ENCODE measurements around the gene CYFIP1. TPM values are rescaled to one million over a fixed set of nuclear protein-coding genes. Genes with fewer than 3 reads are reported as not detected.

The CYFIP1 gene
- total and polyA plus RNA-seq, 7 experiments from 2014 or later: 0.40 to 37.8 (median 10.0) TPM

DNA sequence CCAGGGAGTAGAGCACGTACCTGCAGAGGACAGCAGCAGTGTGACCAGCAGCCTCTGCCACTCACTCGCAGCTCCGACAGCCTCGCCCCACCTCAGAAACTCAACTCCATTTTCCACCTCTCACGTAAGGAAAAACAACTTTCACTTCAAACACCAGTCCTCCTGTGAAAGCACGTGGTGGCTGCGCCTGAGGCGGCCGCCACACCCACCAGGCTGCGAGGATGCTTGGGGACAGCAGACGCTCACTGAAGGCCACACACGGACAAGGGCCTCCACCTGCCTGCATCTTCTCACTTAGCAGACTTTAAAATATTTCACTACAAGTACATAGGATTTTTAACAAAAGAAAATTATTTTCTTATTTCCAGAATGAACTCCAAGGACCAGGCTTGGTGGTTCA, 67.9 kb downstream of the CYFIP1 start:
- Histone ChIP-seq H3K9me3 (ENCODE audit: control insufficient read depth in 2 of 3, low read length in 3 of 3) (no peaks in the 10 kb centered on the region), H3K27me3 (ENCODE audit: control insufficient read depth in 2 of 2, insufficient read depth in 2 of 2, low read length in 2 of 2) (no peaks in the 10 kb centered on the region), H3K27ac (ENCODE audit: low read depth, low read length) (no peak overlapping the region), H3K4me3 (ENCODE audit: low read length) (no peak overlapping the region), H3K4me1 (ENCODE audit: control insufficient read depth in 2 of 2, insufficient read depth in 2 of 2, low read length in 2 of 2) (no peaks in the 10 kb centered on the region), H3K36me3 (ENCODE audit: control insufficient read depth in 2 of 3, insufficient read depth in 3 of 3, low read length in 3 of 3) (no peaks in the 10 kb centered on the region)
- Mint-ChIP-seq H3K9me3 (no peaks in the 10 kb centered on the region), H3K27ac (no peak overlapping the region), H3K27me3 (no peaks in the 10 kb centered on the region), H3K4me1 (no peaks in the 10 kb centered on the region), H3K4me3 (no peak overlapping the region), H3K36me3 (peaks cover 0 to 9% (median 4%) of the 10 kb centered on the region in 5 donors)
- DNase-seq (no peak), ATAC-seq (no peak)
- ChIA-PET CTCF (no interaction called here), POLR2A (no interaction called here)
- intact Hi-C loops (cut with micrococcal nuclease): no loop called here

DNA sequence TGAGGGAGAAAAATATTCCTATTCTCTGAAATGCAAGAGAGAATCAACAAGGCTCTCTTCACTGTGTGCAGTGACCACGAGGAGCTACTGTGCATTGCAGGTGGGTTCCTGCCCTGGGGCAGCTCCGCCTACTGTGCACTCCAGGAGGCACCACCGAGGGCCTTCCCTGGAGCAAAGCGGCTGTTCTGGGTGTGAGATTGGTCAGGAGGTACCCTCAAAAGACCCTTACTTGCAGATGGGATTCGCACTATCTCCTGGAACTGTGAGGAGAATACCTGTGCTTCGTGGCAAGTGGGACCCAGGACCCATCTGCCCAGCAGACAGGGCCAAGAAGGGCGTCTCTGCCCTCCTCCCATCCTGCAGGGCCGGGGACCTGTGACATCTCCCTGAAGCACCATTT, 68.9 kb downstream of the CYFIP1 start:
- Histone ChIP-seq H3K9me3 (ENCODE audit: control insufficient read depth in 2 of 3, low read length in 3 of 3) (no peaks in the 10 kb centered on the region), H3K4me1 (ENCODE audit: control insufficient read depth in 2 of 2, insufficient read depth in 2 of 2, low read length in 2 of 2) (no peaks in the 10 kb centered on the region), H3K27ac (ENCODE audit: low read depth, low read length) (no peak overlapping the region), H3K36me3 (ENCODE audit: control insufficient read depth in 2 of 3, insufficient read depth in 3 of 3, low read length in 3 of 3) (no peaks in the 10 kb centered on the region), H3K27me3 (ENCODE audit: control insufficient read depth in 2 of 2, insufficient read depth in 2 of 2, low read length in 2 of 2) (no peaks in the 10 kb centered on the region), H3K4me3 (ENCODE audit: low read length) (no peak overlapping the region)
- ChIA-PET CTCF (no interaction called here), POLR2A (no interaction called here)
- no peaks in the 10 kb centered on the region for H3K4me1 Mint-ChIP-seq
- DNase-seq (no peak), ATAC-seq (no peak)
- no peaks in the 10 kb centered on the region for H3K27me3 Mint-ChIP-seq
- intact Hi-C loops (cut with micrococcal nuclease): no loop called here
- no peak overlapping the region for H3K27ac Mint-ChIP-seq
- H3K9me3 Mint-ChIP-seq: no peaks in the 10 kb centered on the region
- H3K4me3 Mint-ChIP-seq: no peak overlapping the region
- peaks cover 0 to 9% (median 4%) of the 10 kb centered on the region in 5 donors for H3K36me3 Mint-ChIP-seq

DNA sequence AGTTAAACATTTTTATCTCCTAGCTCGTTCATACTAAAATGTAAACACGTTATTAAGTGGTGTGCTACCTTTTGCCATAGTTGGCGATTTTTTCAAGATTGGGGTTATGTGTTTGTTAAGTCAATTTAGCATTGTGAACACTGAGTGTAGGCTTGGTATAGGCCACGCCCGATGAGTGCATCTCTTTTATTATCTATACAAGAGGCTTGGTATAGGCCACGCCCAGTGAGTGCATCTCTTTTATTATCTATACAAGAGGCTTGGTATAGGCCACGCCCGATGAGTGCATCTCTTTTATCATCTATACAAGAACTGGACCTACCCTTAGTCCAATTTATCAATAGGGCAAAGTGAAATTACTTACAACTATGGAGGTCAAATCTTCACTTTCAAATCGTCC, 71.3 kb downstream of the CYFIP1 start:
- Mint-ChIP-seq H3K27me3 (no peaks in the 10 kb centered on the region), H3K4me3 (no peak overlapping the region), H3K36me3 (peaks cover 0 to 6% (median 4%) of the 10 kb centered on the region in 5 donors), H3K9me3 (no peaks in the 10 kb centered on the region), H3K4me1 (no peaks in the 10 kb centered on the region), H3K27ac (no peak overlapping the region)
- ChIA-PET CTCF (no interaction called here), POLR2A (no interaction called here)
- Histone ChIP-seq H3K9me3 (ENCODE audit: control insufficient read depth in 2 of 3, low read length in 3 of 3) (no peaks in the 10 kb centered on the region), H3K4me3 (ENCODE audit: low read length) (no peak overlapping the region), H3K27me3 (ENCODE audit: control insufficient read depth in 2 of 2, insufficient read depth in 2 of 2, low read length in 2 of 2) (no peaks in the 10 kb centered on the region), H3K36me3 (ENCODE audit: control insufficient read depth in 2 of 3, insufficient read depth in 3 of 3, low read length in 3 of 3) (no peaks in the 10 kb centered on the region), H3K27ac (ENCODE audit: low read depth, low read length) (no peak overlapping the region), H3K4me1 (ENCODE audit: control insufficient read depth in 2 of 2, insufficient read depth in 2 of 2, low read length in 2 of 2) (no peaks in the 10 kb centered on the region)
- DNase-seq (no peak), ATAC-seq (no peak)
- intact Hi-C loops (cut with micrococcal nuclease): no loop called here

DNA sequence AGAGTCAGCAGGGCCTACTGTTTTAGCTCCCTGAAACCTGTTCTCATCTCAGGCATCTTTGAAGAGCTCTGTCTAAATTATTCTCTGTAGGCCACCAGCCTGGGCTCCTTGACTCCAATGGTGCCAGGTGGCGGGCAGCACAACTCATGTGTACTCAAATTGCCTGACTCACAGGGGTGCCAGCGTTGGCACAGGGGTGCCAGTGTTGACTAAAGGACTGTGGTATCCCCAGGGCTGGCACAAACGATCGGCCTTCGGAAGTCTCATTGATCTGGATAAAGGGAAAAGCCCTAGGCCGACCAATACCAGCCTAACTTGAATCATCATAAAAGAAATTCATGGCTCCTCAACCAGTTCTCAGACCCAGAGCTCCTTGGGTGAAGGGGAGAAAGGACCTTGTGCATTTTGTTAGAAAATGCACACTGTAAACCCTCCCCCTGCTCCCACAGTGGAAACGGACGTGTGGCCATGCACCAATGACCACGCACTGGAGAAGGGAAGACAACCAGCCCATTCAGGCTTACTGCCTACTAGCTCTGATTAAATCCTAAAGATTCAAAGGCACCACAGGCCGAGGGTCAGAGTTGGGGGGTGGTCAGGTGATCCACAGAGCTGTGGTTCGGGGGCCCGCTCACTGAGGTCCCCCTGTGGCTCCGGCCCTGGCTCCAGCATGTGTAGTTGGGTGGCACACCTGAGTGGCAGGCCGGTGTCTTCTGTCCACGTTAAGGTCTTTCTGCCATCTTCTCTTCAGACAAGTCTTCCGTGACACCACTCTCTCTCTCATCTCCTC, 72.8 kb downstream of the CYFIP1 start:
- Histone ChIP-seq H3K4me1 (ENCODE audit: control insufficient read depth in 2 of 2, insufficient read depth in 2 of 2, low read length in 2 of 2) (no peaks in the 10 kb centered on the region), H3K27ac (ENCODE audit: low read depth, low read length) (no peak overlapping the region), H3K27me3 (ENCODE audit: control insufficient read depth in 2 of 2, insufficient read depth in 2 of 2, low read length in 2 of 2) (no peaks in the 10 kb centered on the region), H3K36me3 (ENCODE audit: control insufficient read depth in 2 of 3, insufficient read depth in 3 of 3, low read length in 3 of 3) (no peaks in the 10 kb centered on the region), H3K9me3 (ENCODE audit: control insufficient read depth in 2 of 3, low read length in 3 of 3) (no peaks in the 10 kb centered on the region), H3K4me3 (ENCODE audit: low read length) (no peak overlapping the region)
- no peak overlapping the region for H3K27ac Mint-ChIP-seq
- ATAC-seq: no peak
- H3K4me3 Mint-ChIP-seq: no peak overlapping the region
- DNase-seq: no peak
- no peaks in the 10 kb centered on the region for H3K9me3 Mint-ChIP-seq
- H3K4me1 Mint-ChIP-seq: no peaks in the 10 kb centered on the region
- H3K27me3 Mint-ChIP-seq: no peaks in the 10 kb centered on the region
- intact Hi-C loops (cut with micrococcal nuclease): no loop called here
- ChIA-PET CTCF (no interaction called here), POLR2A (interaction anchor here (0.5 kb wide), 1 partner anchor 115 kb away, joined by 3 read pairs; no protein-coding TSS in a partner anchor)
- peaks cover 0 to 6% (median 4%) of the 10 kb centered on the region in 5 donors for H3K36me3 Mint-ChIP-seq

DNA sequence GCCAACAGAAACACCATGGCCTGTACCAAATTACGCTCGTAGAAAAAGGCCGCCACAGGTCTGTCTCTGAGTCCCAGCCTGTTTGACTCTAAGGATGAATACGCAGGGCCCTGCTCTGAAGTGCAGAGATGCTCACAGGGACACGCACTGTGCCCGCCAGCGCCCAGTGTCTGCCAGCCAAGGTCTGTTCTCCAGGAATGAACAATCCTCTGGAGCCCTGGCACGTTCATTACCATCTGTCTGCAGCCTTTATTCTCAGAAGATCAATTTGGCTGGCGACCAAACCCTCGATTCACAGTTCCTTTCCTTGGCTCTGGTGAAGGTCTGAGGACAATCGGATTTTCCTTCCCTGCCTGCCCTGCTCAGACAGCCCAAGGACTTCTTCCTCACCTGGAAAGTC, 75.4 kb downstream of the CYFIP1 start:
- Histone ChIP-seq H3K27ac (ENCODE audit: low read depth, low read length) (no peak overlapping the region), H3K36me3 (ENCODE audit: control insufficient read depth in 2 of 3, insufficient read depth in 3 of 3, low read length in 3 of 3) (no peaks in the 10 kb centered on the region), H3K9me3 (ENCODE audit: control insufficient read depth in 2 of 3, low read length in 3 of 3) (no peaks in the 10 kb centered on the region), H3K4me3 (ENCODE audit: low read length) (no peak overlapping the region), H3K27me3 (ENCODE audit: control insufficient read depth in 2 of 2, insufficient read depth in 2 of 2, low read length in 2 of 2) (no peaks in the 10 kb centered on the region), H3K4me1 (ENCODE audit: control insufficient read depth in 2 of 2, insufficient read depth in 2 of 2, low read length in 2 of 2) (no peaks in the 10 kb centered on the region)
- Mint-ChIP-seq H3K36me3 (peaks cover 0 to 5% (median 4%) of the 10 kb centered on the region in 5 donors), H3K9me3 (no peaks in the 10 kb centered on the region), H3K27me3 (no peaks in the 10 kb centered on the region), H3K27ac (no peak overlapping the region), H3K4me3 (no peak overlapping the region), H3K4me1 (no peaks in the 10 kb centered on the region)
- ChIA-PET CTCF (no interaction called here), POLR2A (no interaction called here)
- ATAC-seq: no peak
- intact Hi-C loops (cut with micrococcal nuclease): no loop called here
- DNase-seq: no peak

DNA sequence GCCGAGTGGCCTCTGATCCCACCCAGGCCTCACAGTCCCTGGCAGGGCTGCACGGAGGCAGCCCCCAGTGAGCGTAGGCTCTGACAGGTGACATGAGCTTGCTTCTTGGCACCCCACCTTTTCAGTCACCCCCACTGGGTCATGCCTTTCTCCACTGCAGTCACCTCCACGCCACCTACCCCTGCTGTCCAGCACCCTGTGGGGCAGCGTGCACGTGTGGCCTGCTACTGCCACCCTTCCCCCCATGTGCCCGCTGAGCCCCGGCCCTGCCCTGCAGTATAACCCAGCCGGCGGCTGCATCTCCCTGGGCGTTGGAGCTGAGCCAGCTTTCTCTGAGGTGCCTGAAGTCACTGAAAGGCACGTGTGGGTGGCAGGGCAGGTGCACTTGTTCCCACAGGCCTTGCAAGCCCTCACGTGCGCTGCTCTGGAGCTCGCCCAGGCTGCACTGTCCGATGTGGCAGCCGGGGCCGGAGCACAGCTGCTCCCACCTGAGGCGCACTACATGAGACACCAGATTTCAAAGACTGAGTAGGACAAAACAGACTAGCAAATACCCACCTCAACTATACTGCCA, 76.1 kb downstream of the CYFIP1 start:
- ATAC-seq: no peak
- POLR2A ChIA-PET: no interaction called here
- Mint-ChIP-seq H3K27me3 (no peaks in the 10 kb centered on the region), H3K36me3 (peaks cover 0 to 7% (median 4%) of the 10 kb centered on the region in 5 donors), H3K4me3 (no peak overlapping the region), H3K27ac (no peak overlapping the region), H3K9me3 (peaks cover 0 to 2% (median 0%) of the 10 kb centered on the region in 11 donors), H3K4me1 (peaks cover 0 to under 1% (median 0%) of the 10 kb centered on the region in 7 donors)
- no peaks in the 10 kb centered on the region for H3K9me3 ChIP-seq (ENCODE audit: control insufficient read depth in 2 of 3, low read length in 3 of 3)
- intact Hi-C loops (cut with micrococcal nuclease): no loop called here
- H3K4me1 ChIP-seq (ENCODE audit: control insufficient read depth in 2 of 2, insufficient read depth in 2 of 2, low read length in 2 of 2): no peaks in the 10 kb centered on the region
- H3K27ac ChIP-seq (ENCODE audit: low read depth, low read length): no peak overlapping the region
- CTCF ChIA-PET: no interaction called here
- no peaks in the 10 kb centered on the region for H3K36me3 ChIP-seq (ENCODE audit: control insufficient read depth in 2 of 3, insufficient read depth in 3 of 3, low read length in 3 of 3)
- no peaks in the 10 kb centered on the region for H3K27me3 ChIP-seq (ENCODE audit: control insufficient read depth in 2 of 2, insufficient read depth in 2 of 2, low read length in 2 of 2)
- no peak overlapping the region for H3K4me3 ChIP-seq (ENCODE audit: low read length)
- no peak for DNase-seq

DNA sequence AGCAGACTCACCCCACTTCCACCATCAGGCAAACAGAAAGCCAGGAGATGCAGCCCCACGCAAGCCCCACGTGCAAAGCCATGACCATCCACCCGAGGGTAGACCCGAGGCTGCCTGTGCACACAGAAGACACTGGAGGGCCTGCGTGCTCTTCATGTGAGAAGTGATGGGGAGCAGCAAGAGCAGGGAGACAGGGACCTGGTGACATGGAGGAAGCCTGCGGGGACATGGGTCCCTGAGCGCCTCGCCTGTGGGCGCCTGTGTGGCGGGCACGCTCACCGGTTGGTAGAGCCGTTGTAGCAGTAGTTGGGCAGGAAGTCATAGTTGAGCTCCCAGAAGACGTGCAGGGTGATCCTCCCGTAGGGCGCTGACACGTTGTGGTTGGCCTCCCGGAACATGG, 76.7 kb downstream of the CYFIP1 start:
- ChIA-PET CTCF (no interaction called here), POLR2A (no interaction called here)
- intact Hi-C loops (cut with micrococcal nuclease): no loop called here
- H3K4me3 Mint-ChIP-seq: no peak overlapping the region
- Histone ChIP-seq H3K4me3 (ENCODE audit: low read length) (no peak overlapping the region), H3K27me3 (ENCODE audit: control insufficient read depth in 2 of 2, insufficient read depth in 2 of 2, low read length in 2 of 2) (no peaks in the 10 kb centered on the region), H3K9me3 (ENCODE audit: control insufficient read depth in 2 of 3, low read length in 3 of 3) (no peaks in the 10 kb centered on the region), H3K36me3 (ENCODE audit: control insufficient read depth in 2 of 3, insufficient read depth in 3 of 3, low read length in 3 of 3) (no peaks in the 10 kb centered on the region), H3K27ac (ENCODE audit: low read depth, low read length) (no peak overlapping the region), H3K4me1 (ENCODE audit: control insufficient read depth in 2 of 2, insufficient read depth in 2 of 2, low read length in 2 of 2) (no peaks in the 10 kb centered on the region)
- ATAC-seq (no peak), DNase-seq (no peak)
- H3K9me3 Mint-ChIP-seq: peaks cover 0 to 2% (median 0%) of the 10 kb centered on the region in 11 donors
- H3K36me3 Mint-ChIP-seq: peaks cover 0 to 7% (median 0%) of the 10 kb centered on the region in 5 donors
- no peak overlapping the region for H3K27ac Mint-ChIP-seq
- H3K4me1 Mint-ChIP-seq: peaks cover 0 to 3% (median 0%) of the 10 kb centered on the region in 7 donors
- H3K27me3 Mint-ChIP-seq: no peaks in the 10 kb centered on the region

Data from naive thymus-derived CD4-positive, alpha-beta T cell (primary cell).